GM12878 (cell line): ENCODE measurements around the gene DPY19L1. TPM values are rescaled to one million over a fixed set of nuclear protein-coding genes. Genes with fewer than 3 reads are reported as not detected.

Experiments
- ATAC-seq: fragments of 200-7000 bp; cut with Tn5 transposase; 3 replicates; pipeline ENCODE4 v1.9.1; 2020; ENCODE audit warnings: mild to moderate bottlenecking, moderate library complexity
- BruUV-seq: library from RNA; stranded (reverse); fragments of 400-500 nt; replicated peaks from 2 replicates; lab custom pipeline; 2021; lab: Mats Ljungman, UMichigan
- CTCF ChIA-PET: fragments of 300-600 bp; sonication (Branson Sonifier 250); formaldehyde crosslinking; extraction: SDS; loops from one replicate; lab custom pipeline; 2021; ENCODE audit warnings: inconsistent platforms; lab: Yijun Ruan, JAX
- POLR2A ChIA-PET: fragments of 350-600 bp; formaldehyde crosslinking; extraction: SDS; loops from one replicate; lab custom pipeline; 2021; ENCODE audit warnings: inconsistent platforms; lab: Charles Lee
- RAD21 ChIA-PET: fragments of 300-600 bp; sonication (Branson Sonifier 250); formaldehyde crosslinking; loops from one replicate; lab custom pipeline; 2023; ENCODE audit warnings: antibody characterized with exemption; ENCODE audit not compliant: unreplicated experiment; lab: Charles Lee
- SMC1A ChIA-PET: fragments of 300-600 bp; sonication (Branson Sonifier 250); formaldehyde crosslinking; loops from one replicate; lab custom pipeline; 2023; ENCODE audit not compliant: unreplicated experiment, uncharacterized antibody; lab: Charles Lee
- DNase-seq: peaks from one replicate; pipeline ENCODE4 v3.0.0-alpha.2; 2011; ENCODE audit warnings: low read depth, low spot score
- FAIRE-seq: peaks from 3 replicates; lab custom pipeline; 2011; peaks lifted over from hg19 to GRCh38; lab: Jason Lieb, UNC
- H2AFZ ChIP-seq: 2 replicates; pipeline ENCODE4 v1.6.0; 2011; ENCODE audit warnings: low read depth, low read length, control low read depth; ENCODE audit not compliant: control insufficient read depth
- H3K27ac ChIP-seq: 2 replicates; pipeline ENCODE4 v1.5.1; 2011; ENCODE audit warnings: control low read depth; ENCODE audit not compliant: control insufficient read depth, insufficient read depth
- H3K27me3 ChIP-seq, 2 experiments: replicated peaks in 1 of 2; 2 replicates each; pipeline versions ENCODE4 v1.6.0 to v1.6.1; 2011; ENCODE audit warnings: low read length in 1 of 2; ENCODE audit not compliant: control insufficient read depth in 2 of 2, insufficient read depth in 2 of 2
- H3K36me3 ChIP-seq, 2 experiments: 2 replicates each; pipeline ENCODE4 v1.5.1; 2011; ENCODE audit warnings: low read length in 1 of 2; ENCODE audit not compliant: control insufficient read depth in 2 of 2, insufficient read depth in 2 of 2
- H3K4me1 ChIP-seq: 2 replicates; pipeline ENCODE4 v1.6.1; 2011; ENCODE audit warnings: mild to moderate bottlenecking, low read length, moderate library complexity, mixed read lengths; ENCODE audit not compliant: control insufficient read depth, insufficient read depth
- H3K4me2 ChIP-seq: 2 replicates; pipeline ENCODE4 v1.6.0; 2011; ENCODE audit warnings: control low read depth; ENCODE audit not compliant: control insufficient read depth, insufficient read depth
- H3K4me3 ChIP-seq: fragments of 200-600 bp; sonication (generic); 2 replicates; pipeline ENCODE4 v1.5.1; 2016
- H3K79me2 ChIP-seq: 2 replicates; pipeline ENCODE4 v1.6.0; 2011; ENCODE audit warnings: low read length; ENCODE audit not compliant: control insufficient read depth, insufficient read depth
- H3K9ac ChIP-seq: 2 replicates; pipeline ENCODE4 v1.8.0; 2011; ENCODE audit warnings: low read length, control low read depth, mixed read lengths; ENCODE audit not compliant: control insufficient read depth, insufficient read depth
- H3K9me3 ChIP-seq: replicated peaks from 3 replicates; pipeline ENCODE4 v1.5.1; 2011; ENCODE audit warnings: mild to moderate bottlenecking, low read length; ENCODE audit not compliant: control insufficient read depth, insufficient read depth
- H4K20me1 ChIP-seq: 2 replicates; pipeline ENCODE4 v1.6.0; 2011; ENCODE audit not compliant: control insufficient read depth, insufficient read depth
- ASH2L ChIP-seq: fragments of 300-600, 200-600 bp; sonication (generic); IDR thresholded peaks from 2 replicates; pipeline ENCODE4 v1.6.1; 2017; ENCODE audit warnings: low read depth, mild to moderate bottlenecking, borderline replicate concordance
- CUX1 ChIP-seq: IDR thresholded peaks from 2 replicates; pipeline ENCODE4 v1.6.1; 2012; ENCODE audit warnings: improper control_type of control experiment, low read depth, low read length; ENCODE audit not compliant: insufficient replicate concordance
- NFIC ChIP-seq: IDR thresholded peaks from 2 replicates; pipeline ENCODE4 v1.6.1; 2012; ENCODE audit warnings: low read depth, mild to moderate bottlenecking, inconsistent platforms, low read length, moderate library complexity
- TCF12 ChIP-seq: IDR thresholded peaks from 2 replicates; pipeline ENCODE4 v1.6.1; 2011; ENCODE audit warnings: low read depth, mild to moderate bottlenecking, low read length
- YY1 ChIP-seq: IDR thresholded peaks from 2 replicates; pipeline ENCODE4 v1.6.1; 2011; ENCODE audit warnings: low read depth, mild to moderate bottlenecking, low read length
- ZNF384 ChIP-seq: IDR thresholded peaks from 2 replicates; pipeline ENCODE4 v1.6.1; 2012; ENCODE audit warnings: low read depth, mild to moderate bottlenecking, low read length, improper control_type of control experiment, borderline replicate concordance
- ZNF687 ChIP-seq: fragments of 450-650 bp; IDR thresholded peaks from 2 replicates; pipeline ENCODE4 v1.6.1; 2017; ENCODE audit warnings: mild to moderate bottlenecking, moderate library complexity
- WGBS: methylation state at CpG from one replicate; pipeline ENCODE4 v1.1.6; 2016; ENCODE audit warnings: low lambda C conversion rate; ENCODE audit not compliant: insufficient replicate concordance, insufficient coverage; ENCODE audit errors: missing lambda C conversion rate; 5-methylcytosine and 5-hydroxymethylcytosine counted together
- in situ Hi-C: fragments of 300-500 bp; cut with MboI; formaldehyde crosslinking; loops from 9 replicates; pipeline ENCODE4 v1.14.3; 2018; ENCODE audit warnings: mixed read lengths
- intact Hi-C: fragments of 100-400 bp; cut with micrococcal nuclease; formaldehyde crosslinking; loops from one replicate; pipeline ENCODE4 v1.14.2; 2022; ENCODE audit not compliant: unreplicated experiment
- polyA plus RNA-seq, 11 experiments: library from polyadenylated mRNA; depleted of rRNA in 4 of 11; unstranded in 6 of 11; stranded (reverse) in 5 of 11; fragments of >200 nt; fragmentation: Nextera tagmentation in 4 of 11; fragmentation: Illumina TruSeq in 1 of 11; extraction: Ambion mirVana in 4 of 11; extraction: Trizol in 1 of 11; gene quantifications; 1 replicate in 1 of 11; 2 replicates in 10 of 11; pipeline versions ENCODE4 v1.2.1 to v1.2.3, GENCODE V29; 2011 to 2016; ENCODE audit warnings: inconsistent platforms in 2 of 11, missing spikeins in 2 of 11, low read depth in 1 of 11
- total RNA-seq, 4 experiments: library from RNA; depleted of rRNA in 3 of 4; stranded (reverse); fragments of >200 nt in 3 of 4; fragmentation: Illumina TruSeq in 1 of 4; extraction: Trizol in 1 of 4; gene quantifications; 2 replicates each; pipeline versions ENCODE4 v1.2.1 to v1.2.3, GENCODE V29; 2013 to 2021
- TF ChIP-seq, protein P1 (sequence below): fragments of 450-650 bp; IDR thresholded peaks from 2 replicates; pipeline ENCODE4 v1.6.1; 2017; ENCODE audit warnings: antibody characterized with exemption, mild to moderate bottlenecking, moderate library complexity
- TF ChIP-seq, protein P2 (sequence below), 3 experiments: IDR thresholded peaks in 2 of 3; conservative IDR thresholded peaks in 1 of 3; 2 replicates each; pipeline ENCODE4 v1.5.1; 2011; ENCODE audit warnings: low read depth in 3 of 3, low read length in 3 of 3, mild to moderate bottlenecking in 3 of 3, control low read depth in 2 of 3, moderate library complexity in 2 of 3, inconsistent platforms in 1 of 3, mixed read lengths in 1 of 3; ENCODE audit not compliant: control insufficient read depth in 2 of 3, insufficient read depth in 1 of 3; ENCODE audit errors: extremely low read depth in 1 of 3

DPY19L1 gene
- total and polyA plus RNA-seq, 10 of the 15 experiments (the other 5 are each of a cell fraction or from before 2014, with no cell fraction given) = 0.47 to 35.4 (median 3.8) TPM

DNA sequence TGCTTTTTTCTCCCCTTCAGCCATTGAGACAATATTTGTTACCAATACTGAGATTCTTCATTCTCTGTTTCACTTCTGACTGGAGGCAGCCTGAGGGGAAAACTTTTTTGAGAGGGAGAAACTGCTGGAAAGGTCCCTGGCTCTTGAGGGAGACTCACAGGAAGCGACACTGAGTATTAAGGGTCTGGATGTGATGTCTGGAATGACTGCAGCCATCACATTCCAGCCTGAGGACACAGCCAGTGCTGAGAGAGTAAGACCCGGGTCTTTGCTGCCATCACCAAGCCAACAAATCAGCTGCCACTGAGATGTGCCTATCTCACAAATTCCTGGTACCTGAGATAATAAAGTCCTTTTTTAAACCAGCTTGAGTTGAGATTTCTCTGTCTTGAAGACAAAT lies 157.4 kb downstream of the DPY19L1 start:
- WGBS = 11% methylated on average over 2 of the region's 2 CpGs
- FAIRE-seq = no peak
- Histone ChIP-seq H2AFZ (no peak overlapping the region), H3K4me2 (no peak overlapping the region), H3K36me3 (no peaks in the 10 kb centered on the region), H4K20me1 (no peaks in the 10 kb centered on the region), H3K27me3 (no peaks in the 10 kb centered on the region), H3K79me2 (no peaks in the 10 kb centered on the region), H3K4me1 (no peaks in the 10 kb centered on the region), H3K27ac (no peak overlapping the region), H3K9ac (no peak overlapping the region), H3K4me3 (no peak overlapping the region), H3K9me3 (no peaks in the 10 kb centered on the region; the same call in 2 of the 3 replicates)
- in situ Hi-C loops = no loop called here
- CTCF ChIA-PET = no interaction called here
- BruUV-seq = no TSS peak
- RAD21 ChIA-PET = no interaction called here
- no peak for ATAC-seq
- intact Hi-C loops = no loop called here
- DNase-seq = no peak
- POLR2A ChIA-PET = no interaction called here
- SMC1A ChIA-PET = no interaction called here
- no peak for TF ChIP-seq ZNF384
- no peak for TF ChIP-seq CUX1
- TF ChIP-seq, protein P1, sequence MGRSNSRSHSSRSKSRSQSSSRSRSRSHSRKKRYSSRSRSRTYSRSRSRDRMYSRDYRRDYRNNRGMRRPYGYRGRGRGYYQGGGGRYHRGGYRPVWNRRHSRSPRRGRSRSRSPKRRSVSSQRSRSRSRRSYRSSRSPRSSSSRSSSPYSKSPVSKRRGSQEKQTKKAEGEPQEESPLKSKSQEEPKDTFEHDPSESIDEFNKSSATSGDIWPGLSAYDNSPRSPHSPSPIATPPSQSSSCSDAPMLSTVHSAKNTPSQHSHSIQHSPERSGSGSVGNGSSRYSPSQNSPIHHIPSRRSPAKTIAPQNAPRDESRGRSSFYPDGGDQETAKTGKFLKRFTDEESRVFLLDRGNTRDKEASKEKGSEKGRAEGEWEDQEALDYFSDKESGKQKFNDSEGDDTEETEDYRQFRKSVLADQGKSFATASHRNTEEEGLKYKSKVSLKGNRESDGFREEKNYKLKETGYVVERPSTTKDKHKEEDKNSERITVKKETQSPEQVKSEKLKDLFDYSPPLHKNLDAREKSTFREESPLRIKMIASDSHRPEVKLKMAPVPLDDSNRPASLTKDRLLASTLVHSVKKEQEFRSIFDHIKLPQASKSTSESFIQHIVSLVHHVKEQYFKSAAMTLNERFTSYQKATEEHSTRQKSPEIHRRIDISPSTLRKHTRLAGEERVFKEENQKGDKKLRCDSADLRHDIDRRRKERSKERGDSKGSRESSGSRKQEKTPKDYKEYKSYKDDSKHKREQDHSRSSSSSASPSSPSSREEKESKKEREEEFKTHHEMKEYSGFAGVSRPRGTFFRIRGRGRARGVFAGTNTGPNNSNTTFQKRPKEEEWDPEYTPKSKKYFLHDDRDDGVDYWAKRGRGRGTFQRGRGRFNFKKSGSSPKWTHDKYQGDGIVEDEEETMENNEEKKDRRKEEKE = no peak
- TF ChIP-seq, protein P2, sequence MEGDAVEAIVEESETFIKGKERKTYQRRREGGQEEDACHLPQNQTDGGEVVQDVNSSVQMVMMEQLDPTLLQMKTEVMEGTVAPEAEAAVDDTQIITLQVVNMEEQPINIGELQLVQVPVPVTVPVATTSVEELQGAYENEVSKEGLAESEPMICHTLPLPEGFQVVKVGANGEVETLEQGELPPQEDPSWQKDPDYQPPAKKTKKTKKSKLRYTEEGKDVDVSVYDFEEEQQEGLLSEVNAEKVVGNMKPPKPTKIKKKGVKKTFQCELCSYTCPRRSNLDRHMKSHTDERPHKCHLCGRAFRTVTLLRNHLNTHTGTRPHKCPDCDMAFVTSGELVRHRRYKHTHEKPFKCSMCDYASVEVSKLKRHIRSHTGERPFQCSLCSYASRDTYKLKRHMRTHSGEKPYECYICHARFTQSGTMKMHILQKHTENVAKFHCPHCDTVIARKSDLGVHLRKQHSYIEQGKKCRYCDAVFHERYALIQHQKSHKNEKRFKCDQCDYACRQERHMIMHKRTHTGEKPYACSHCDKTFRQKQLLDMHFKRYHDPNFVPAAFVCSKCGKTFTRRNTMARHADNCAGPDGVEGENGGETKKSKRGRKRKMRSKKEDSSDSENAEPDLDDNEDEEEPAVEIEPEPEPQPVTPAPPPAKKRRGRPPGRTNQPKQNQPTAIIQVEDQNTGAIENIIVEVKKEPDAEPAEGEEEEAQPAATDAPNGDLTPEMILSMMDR (IDR thresholded peaks at IDR 0.05 in 2 of 3, conservative IDR thresholded peaks at IDR 0.05 in 1 of 3; ENCODE audit: control insufficient read depth in 2 of 3, extremely low read depth in 1 of 3, insufficient read depth in 1 of 3, low read depth in 3 of 3, low read length in 3 of 3) = no peak
- TF ChIP-seq TCF12 = no peak
- TF ChIP-seq ASH2L = no peak
- TF ChIP-seq ZNF687 = no peak
- TF ChIP-seq YY1 = no peak
- no peak for TF ChIP-seq NFIC
